ENCODE measurements around the gene JAG1.

GRCh38 chr20:10673842-10674683, at the start of gene JAG1:
- TF ChIP-seq, protein P1, sequence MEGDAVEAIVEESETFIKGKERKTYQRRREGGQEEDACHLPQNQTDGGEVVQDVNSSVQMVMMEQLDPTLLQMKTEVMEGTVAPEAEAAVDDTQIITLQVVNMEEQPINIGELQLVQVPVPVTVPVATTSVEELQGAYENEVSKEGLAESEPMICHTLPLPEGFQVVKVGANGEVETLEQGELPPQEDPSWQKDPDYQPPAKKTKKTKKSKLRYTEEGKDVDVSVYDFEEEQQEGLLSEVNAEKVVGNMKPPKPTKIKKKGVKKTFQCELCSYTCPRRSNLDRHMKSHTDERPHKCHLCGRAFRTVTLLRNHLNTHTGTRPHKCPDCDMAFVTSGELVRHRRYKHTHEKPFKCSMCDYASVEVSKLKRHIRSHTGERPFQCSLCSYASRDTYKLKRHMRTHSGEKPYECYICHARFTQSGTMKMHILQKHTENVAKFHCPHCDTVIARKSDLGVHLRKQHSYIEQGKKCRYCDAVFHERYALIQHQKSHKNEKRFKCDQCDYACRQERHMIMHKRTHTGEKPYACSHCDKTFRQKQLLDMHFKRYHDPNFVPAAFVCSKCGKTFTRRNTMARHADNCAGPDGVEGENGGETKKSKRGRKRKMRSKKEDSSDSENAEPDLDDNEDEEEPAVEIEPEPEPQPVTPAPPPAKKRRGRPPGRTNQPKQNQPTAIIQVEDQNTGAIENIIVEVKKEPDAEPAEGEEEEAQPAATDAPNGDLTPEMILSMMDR (IDR thresholded peaks at IDR 0.05; ENCODE audit: insufficient read depth, low read length, poor library complexity, severe bottlenecking), result no peak
- TF ChIP-seq EZH2phosphoT487 (conservative IDR thresholded peaks at IDR 0.05; ENCODE audit: low read length), result no peak

Measured in SU-DHL-6 (cell line).